Measurements from ENCODE around the gene VAMP5. TPM values are rescaled to one million over a fixed set of nuclear protein-coding genes. Genes with fewer than 3 reads are reported as not detected.
"Not testable (repeated sequence)": the region's sequence is repeated elsewhere in the genome, so short reads cannot be mapped to it uniquely, and the experiment has no call there.

VAMP5 gene
- total RNA-seq, 1 donor from 2014 or later = 15.7 TPM

GRCh38 chr2:85601771-85602475 is 17.7 kb downstream of the VAMP5 start:
- DNase-seq = peak; percentile 44

- DNase-seq = peak; percentile 96
Measured at GRCh38 chr2:85602476-85603234, 18.4 kb downstream of the VAMP5 start, which contains the start of gene TMEM150A. TSS of gene TMEM150A (minus strand) at chr2:85602698. CDS start at chr2:85601948, 750 bp downstream.

GRCh38 chr2:85604133-85604444 is 19.9 kb downstream of the VAMP5 start:
- DNase-seq = not testable (repeated sequence)

- DNase-seq = no peak
Measured at GRCh38 chr2:85604568-85605339, 20.5 kb downstream of the VAMP5 start.

- peak; percentile 64 for DNase-seq
Measured at GRCh38 chr2:85605406-85606115, 21.3 kb downstream of the VAMP5 start.

DNA sequence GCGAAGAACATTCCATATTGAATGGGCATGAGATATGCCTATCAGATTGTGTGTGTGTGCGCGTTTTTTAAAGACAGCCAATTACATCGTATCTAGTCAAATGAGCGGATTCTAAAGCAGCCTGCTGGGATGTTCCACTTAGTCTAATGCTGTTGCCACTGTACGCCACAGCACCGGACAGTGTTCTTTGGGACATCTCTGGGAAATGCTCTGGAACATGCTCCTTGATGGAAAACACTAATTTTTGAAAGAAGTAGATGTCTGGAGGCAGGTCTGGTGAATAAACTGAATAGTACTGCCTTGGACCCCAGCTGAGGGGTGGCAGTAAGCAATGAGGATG is 21.9 kb downstream of the VAMP5 start:
- DNase-seq = no peak

- DNase-seq = no peak
Measured at GRCh38 chr2:85607268-85608215, 23.3 kb downstream of the VAMP5 start.

GRCh38 chr2:85611217-85611704 is 27.0 kb downstream of the VAMP5 start:
- no peak for DNase-seq

DNA sequence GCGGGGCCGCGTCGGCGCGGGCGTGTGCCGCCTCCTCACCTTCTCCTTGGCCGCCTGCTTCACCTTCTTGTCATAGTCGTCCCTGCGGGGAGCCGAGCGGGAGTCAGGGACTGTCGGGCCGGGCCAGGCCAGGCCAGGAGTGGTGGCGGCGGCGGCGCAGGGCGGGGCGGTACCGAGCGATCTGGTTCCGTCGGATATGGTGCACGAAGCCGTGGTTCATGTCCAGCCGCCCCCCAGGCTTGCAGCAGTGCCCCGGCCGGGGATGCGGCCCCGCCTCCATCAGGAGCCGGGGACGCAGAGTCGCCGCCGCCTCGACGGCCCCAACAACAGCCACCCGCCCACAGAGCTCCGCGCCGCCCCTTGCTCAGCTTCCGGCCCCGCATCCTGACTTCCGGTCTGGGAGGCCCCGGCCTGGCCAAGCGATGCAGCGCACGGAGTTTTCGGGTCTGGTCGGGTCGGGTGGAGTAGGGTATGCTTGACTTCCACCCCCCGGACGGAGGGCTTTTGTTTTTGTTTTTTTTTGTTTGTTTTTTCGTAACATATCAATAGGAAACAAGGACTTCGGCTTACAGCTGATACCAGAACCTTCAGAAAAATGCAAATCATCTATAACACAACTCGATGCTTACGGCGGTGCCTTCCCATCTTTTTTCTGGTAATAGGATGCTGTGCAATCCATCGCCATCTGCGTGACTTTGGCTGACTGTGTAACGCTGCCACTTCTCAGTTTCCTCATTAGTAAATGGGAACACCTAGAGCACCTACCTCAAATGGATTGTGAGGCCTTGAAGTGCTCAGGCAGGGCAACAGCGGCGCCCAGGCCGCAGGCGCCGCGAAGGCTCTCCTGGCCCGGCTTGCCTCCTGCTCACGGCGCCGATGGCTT is 27.7 kb downstream of the VAMP5 start, which contains the start of gene C2orf68:
Gene C2orf68 (minus strand): TSS at position 362 of the 883 bp plus-strand sequence. CDS start 82 bp downstream, at position 280.
- peak; percentile 97 for DNase-seq

- DNase-seq = peak; percentile 24
Measured at GRCh38 chr2:85613717-85614515, 29.7 kb downstream of the VAMP5 start.

GRCh38 chr2:85614757-85615156 is 30.5 kb downstream of the VAMP5 start:
- not testable (repeated sequence) for DNase-seq

DNA sequence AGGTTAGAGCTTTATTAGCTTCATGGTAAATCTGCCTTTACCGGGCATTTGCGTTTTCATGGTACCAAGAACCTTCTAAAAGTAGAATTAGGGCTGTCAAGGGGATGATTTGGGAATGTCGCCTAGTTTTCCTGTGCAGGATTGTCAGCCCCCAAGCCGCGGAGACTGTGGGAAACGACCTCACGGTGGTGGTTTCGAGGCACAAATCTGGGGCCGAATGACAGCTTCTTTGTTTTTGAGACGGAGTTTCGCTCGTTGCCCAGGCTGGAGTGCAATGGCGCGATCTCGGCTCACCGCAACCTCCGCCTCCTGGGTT is 31.1 kb downstream of the VAMP5 start:
- no peak for DNase-seq

DNA sequence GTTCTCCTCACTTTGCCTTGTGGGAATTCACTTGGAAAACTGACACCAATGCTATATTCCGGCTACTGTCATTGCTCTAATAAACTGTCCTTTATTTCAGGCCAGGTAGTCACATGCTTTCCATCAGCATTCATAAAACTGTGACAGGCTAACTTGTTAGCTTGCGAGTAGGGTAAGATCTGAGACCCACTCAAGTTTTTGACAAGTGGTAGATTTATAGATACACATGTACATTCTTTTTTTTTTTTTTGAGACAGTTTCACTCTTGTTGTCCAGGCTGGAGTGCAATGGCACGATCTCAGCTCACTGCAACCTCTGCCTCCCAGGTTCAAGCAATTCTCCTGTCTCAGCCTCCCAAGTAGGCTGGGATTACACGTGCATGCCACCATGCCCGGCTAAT is 33.5 kb downstream of the VAMP5 start:
- DNase-seq = not testable (repeated sequence)

DNA sequence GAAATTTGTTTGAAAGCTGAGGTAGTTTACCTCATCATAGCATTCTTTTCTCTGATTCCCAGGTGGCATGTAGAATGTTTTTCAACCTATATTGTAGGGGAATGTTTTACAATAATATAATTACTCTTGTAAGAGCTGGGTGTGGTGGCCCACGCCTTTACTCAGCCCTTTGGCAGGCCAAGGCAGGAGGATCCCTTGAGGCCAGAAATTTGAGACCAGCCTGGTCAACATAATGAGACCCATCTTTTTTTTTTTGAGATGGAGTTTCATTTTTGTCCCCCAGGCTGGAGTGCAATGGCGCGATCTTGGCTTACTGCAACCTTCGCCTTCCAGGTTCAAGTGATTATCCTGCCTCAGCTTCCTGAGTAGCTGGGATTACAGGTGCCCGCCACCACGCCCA is 35.4 kb downstream of the VAMP5 start:
- DNase-seq = no peak

GRCh38 chr2:85621338-85621737 is 37.1 kb downstream of the VAMP5 start:
- no peak for DNase-seq

DNA sequence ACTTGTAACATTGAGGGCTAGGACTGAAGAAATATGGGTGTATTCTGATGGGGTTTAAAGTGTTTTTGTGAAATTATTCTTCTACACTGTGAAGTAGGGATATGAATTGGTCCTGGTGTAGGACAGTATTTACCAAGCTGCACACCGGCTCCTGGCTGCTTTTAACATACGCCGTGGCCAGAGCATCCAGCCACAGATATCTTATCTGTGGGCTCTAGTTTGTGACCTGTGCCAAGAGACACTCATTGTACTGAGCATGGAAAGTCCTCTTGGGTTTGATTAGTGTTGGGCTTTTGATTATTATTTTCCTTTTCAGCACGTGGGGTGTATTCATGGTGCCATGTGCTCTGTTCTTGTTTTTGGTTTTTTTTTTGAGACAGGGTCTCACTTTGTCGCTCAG is 39.8 kb downstream of the VAMP5 start:
- no peak for DNase-seq

DNA sequence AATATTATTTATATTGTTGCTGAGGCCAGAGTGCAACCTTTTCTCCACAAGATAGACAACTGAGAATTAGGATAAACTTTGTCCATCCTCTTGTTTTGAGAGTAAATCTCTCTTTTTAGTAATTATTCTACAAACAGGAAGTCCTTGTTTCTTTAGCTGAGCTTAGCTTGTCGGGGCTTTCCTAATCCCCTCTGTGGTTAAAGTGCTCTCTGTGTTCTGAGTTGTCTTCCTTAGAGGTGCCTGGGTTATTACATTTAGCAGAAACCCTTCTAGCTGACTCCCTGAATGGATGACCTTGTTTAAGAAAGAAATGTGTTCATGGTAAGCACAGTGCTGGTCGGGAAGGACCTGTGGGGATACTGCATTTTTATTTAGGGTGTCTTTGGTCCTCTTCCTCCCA is 44.4 kb downstream of the VAMP5 start:
- DNase-seq = no peak

DNA sequence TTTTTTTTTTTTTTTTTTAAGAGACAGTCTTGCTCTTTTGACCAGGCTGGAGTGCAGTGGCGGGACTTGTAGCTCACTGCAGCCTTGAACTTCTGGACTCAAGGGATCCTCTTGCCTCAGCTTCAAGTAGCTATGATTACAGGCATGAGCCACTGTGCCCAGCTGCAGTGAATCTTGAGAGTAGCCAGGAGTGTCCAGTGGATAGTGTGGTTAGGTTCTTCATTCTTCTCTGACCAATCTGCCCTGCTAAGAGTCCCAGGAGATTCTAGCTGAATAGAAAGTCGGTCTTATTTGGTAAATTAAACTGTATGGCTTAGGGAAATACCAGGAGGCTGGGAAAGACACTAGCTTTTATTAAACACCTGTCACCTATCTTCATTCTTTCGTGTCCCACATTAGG is 47.1 kb downstream of the VAMP5 start:
- no peak for DNase-seq

DNA sequence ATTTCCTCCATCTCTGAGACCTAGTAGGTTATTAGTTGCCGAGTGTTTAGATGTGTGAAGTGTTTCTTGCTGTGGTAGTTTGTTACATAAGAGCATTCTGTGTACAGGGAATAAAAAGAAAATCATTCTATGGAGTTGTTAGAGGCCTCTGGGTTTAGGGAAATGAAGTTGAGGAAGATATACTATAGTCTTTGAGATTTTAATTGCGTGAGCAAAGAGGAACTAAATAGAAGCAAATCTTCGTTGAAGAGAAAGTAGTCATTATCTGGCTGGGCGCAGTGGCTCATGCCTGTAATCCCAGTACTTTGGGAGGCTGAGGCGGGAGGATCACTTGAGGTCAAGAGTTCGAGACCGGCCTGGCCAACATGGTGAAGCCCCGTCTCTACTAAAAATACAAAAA is 50.8 kb downstream of the VAMP5 start:
- DNase-seq = no peak
